Uterine smooth muscle cell (primary cell): ENCODE data around the gene ERBB4. TPM values are rescaled to one million over a fixed set of nuclear protein-coding genes. Genes with fewer than 3 reads are reported as not detected.

ENCODE experiments used
- total RNA-seq: library from RNA; depleted of rRNA; stranded (reverse); fragments of >200 nt; gene quantifications from 2 replicates; pipeline ENCODE4 v1.2.3, GENCODE V29; 2014

ERBB4 gene
- under 0.01 and 0.11 TPM in 2 replicates for total RNA-seq

GRCh38 chr2:212538305-212539071 is at the start of gene ERBB4:
Gene ERBB4, minus strand, starts transcription at chr2:212538802. Its CDS starts 272 bp downstream, at chr2:212538530.

